HG03442 (cell line): ENCODE measurements around the gene SNX32.
A peak's percentile ranks its signal among the peaks of the same experiment; 100 is the strongest.

Source experiments
- ATAC-seq: cut with Tn5 transposase; IDR thresholded peaks from one replicate; pipeline ENCODE4 v1.9.1; 2021; ENCODE audit warnings: mild to moderate bottlenecking, moderate library complexity; ENCODE audit not compliant: unreplicated experiment

The SNX32 gene

GRCh38 chr11:65854852-65855837, 21.4 kb downstream of the SNX32 start:
- no peak for ATAC-seq

DNA sequence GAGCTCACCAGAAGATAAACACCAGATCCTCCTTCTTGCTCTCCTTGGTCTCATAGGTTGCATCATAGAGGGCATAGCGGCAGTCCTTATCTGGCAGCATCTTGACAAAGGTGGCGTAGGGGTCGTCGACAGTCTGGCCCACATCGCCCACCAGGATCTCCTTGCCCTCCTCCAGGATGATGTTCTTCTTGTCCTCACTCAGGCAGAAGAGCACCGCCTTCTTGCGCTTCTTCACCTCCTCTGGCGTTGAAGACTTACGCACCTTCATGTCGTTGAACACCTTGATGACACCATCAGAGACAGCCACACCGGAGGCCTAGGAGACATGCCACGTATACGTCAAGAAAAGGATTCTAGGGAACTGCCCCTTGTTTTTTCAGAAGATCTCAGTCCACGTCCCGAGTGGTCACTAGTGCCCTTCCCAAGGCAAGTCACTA, 22.2 kb downstream of the SNX32 start:
- no peak for ATAC-seq

DNA sequence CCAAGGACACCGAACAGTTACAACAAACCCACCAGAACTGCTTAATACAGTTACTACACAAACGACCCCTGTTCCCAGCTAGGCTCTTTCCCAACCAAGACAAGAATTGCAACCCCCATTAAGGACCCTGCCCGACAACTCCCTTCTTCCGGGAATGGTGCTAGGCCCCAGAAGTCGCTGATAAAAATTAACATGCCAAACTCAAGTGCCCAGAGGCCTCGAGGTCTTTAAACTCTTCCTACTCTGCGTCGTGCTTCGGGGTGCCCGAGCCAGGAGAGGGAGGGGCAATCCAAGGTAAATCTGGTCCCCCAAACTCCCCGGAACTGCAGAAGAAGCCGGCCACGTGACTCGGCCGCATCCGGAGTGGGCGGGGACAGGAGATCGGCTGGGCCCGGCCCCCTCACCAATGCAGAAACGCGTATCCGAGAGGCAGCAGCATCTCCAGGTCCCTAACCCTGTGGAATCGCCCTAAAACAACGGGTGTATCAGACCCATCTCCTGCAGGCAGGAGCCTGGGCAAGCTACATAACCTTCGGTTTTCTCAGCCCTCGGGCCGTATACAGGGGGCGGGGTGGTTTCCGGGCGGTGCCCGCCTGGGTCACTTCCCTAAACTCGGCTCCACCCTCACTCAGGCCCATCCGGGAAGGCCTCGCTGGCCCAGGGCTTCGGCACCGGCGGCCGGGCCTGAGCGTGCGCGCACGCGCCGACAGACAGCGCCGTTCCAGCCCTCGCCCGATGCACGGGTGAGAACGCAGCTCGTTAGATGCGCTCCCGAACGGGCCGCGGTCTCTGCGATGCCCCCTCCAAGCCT, 23.1 kb downstream of the SNX32 start:
- ATAC-seq: peak; percentile 23

DNA sequence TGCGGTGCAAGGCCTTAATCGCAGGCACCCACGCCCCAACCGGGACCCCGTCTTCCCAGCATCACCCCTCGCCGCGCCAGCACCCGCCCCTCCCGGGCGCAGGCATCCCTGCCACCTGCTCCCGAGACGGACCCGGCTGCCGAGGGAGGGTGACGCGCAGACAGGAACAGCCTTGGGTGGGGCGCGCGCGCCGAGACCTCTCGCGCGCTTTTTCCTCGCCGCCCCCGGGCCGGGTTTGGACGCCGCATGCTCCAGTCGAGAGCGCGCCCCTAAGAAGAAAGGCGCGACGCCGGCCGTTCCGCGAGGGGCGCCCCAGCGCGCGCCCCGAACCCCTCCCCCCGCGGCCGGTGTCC, 23.7 kb downstream of the SNX32 start:
- ATAC-seq: peak; percentile 5

DNA sequence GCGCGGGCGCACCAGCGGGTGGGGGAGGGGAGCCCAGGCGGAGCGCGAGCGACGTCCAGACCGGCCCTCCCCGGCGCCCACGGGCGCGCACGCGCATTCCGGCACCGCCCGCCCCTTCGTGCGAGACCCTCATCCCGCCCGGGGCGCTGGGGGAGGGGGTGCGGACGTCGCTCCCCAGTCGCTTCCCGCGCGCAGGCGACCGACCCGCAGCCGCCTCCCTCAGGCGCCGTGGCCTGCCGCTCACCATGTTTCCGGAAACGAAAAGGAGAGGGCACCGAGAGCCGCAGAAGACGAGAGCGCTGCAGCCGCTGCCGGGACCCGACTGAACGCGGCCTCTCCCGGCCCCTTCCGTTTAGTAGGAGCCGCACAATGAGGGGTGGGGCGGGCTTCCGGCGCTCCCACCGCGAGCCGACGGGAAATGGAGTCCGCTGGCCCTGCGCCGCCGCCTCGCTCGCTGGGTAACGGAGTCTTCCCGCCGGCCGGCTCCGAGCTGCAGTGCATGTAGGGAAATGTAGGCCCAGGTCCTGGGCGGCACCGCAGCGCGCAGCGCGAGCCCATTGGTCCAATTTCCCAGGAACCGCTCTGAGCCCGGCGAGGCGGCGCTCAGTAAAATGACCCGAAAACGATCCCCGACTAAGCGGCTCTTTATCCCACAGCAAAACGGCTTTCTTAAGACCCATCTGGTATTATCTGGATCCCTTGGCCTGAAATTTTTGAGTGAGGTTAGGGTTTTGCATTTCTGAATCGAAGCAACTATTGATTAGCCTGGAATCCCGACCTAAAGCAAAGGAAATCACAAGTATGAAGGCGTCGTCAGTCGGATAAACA, 24.3 kb downstream of the SNX32 start, which contains the start of gene CFL1:
Gene CFL1 (minus strand): TSS at position 328 of the 828 bp plus-strand sequence. CDS start 81 bp downstream, at position 247.
- peak; percentile 35 for ATAC-seq

GRCh38 chr11:65858681-65859087, 24.9 kb downstream of the SNX32 start:
- ATAC-seq: no peak

DNA sequence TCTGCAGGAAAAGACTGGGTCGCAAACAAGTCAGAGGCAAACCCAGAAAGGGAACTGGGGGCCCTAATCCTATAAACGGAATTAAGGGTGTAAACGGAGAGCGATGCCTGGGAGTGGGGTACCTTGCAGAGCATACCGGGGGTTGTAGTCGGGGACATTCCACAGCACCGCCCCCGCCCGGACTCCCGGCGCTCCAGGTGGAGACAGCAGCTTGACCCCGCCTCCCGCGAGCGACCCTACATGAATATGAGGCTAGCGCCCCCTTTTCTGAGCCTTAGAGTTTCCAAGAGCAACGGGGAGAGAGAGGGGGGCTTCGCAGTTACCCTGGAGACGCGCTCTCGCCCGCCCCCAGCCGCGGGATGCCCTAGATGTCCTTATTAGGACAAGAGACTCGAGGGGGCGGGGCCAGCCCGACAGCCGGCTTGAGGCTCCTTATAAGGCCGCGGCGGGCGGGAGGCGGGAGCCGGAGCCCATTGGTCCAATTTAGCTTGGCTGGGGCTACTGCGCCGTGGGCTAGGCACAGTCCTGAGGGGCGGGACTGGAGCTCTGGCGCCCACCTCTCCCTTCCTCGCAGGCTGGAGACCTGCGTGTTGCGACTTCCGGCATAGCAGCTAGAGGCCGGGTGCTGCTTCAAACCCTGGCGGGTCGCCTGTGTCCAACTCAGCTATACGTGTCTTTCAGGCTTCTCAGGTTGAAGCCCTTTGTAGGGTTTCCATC, 25.5 kb downstream of the SNX32 start:
- peak; percentile 46 for ATAC-seq

- no peak for ATAC-seq
Observed at GRCh38 chr11:65859812-65860277, 26.1 kb downstream of the SNX32 start.

DNA sequence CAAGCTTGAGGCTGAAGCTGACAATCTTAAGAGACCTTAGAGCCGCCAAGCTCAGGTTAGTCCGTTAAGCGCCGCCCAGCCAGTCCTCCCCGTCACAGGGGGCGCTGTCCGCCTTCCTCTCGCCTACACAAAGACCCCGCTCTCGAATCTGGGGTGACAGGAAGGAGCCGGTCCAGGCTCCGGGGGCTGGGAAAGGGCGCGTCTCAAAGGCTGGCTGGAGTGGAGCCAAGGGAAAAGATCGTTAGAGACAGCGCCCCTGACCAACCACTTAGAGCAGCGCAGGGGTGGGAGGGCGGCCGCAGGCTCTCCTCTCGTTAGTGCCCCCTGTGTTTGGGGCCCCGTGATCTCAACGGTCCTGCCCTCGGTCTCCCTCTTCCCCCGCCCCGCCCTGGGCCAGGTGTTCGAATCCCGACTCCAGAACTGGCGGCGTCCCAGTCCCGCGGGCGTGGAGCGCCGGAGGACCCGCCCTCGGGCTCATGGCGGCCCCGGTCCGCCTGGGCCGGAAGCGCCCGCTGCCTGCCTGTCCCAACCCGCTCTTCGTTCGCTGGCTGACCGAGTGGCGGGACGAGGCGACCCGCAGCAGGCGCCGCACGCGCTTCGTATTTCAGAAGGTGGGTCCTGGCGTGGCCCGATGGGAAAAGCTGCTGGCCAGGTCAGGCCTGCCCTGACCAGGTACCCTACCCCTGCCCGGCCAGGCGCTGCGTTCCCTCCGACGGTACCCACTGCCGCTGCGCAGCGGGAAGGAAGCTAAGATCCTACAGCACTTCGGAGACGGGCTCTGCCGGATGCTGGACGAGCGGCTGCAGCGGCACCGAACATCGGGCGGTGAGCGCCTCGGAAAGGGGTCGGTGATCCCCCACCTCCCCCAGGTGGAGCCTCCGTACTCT, 26.8 kb downstream of the SNX32 start, which contains the start of gene MUS81:
Gene MUS81 (plus strand): TSS at position 156 of the 887 bp plus-strand sequence. CDS start 321 bp downstream, at position 477.
- ATAC-seq: no peak

DNA sequence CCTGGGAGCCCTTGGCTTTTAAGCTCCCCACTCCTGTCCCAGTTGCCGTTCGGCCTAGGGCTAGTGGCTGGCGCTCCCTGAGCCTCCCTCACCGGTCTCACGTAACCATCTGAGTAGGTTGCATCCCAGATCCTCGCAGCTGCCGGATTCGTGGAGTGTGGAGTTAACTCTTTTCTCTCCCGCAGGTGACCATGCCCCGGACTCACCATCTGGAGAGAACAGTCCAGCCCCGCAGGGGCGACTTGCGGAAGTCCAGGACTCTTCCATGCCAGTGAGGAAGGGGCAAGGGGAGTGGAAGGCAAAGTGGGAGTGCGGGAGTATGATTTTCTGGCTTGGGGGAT, 27.4 kb downstream of the SNX32 start:
- ATAC-seq: no peak

DNA sequence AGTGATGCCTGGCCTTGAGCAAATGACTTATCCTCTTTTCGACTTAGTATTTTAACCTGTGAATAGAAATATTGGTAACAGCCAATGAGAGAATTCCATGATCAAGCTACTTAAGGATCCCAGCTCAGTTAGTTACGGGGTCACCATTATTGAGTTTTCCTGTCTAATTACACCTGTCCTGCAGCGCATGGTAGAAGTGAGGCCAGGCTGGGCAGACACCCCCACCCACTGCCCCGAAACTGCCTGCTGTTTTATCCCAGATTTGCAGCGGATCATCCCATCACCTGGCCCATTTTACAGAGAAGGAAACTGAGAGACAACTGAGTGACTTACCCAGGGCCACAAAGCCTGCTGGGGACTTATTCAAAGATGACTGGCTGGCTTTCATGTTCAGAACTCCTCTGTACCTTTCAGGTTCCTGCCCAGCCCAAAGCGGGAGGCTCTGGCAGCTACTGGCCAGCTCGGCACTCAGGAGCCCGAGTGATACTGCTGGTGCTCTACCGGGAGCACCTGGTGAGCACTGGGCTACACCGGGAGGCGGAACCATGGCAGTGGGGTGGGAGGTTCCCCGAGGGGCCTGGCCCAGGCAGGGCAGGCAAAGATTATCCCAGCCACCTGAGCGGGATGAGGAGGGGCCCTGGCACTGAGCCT, 27.9 kb downstream of the SNX32 start:
- no peak for ATAC-seq

- ATAC-seq: no peak
Observed at GRCh38 chr11:65862191-65862735, 28.5 kb downstream of the SNX32 start.

GRCh38 chr11:65862941-65863888, 29.5 kb downstream of the SNX32 start:
- ATAC-seq: no peak

DNA sequence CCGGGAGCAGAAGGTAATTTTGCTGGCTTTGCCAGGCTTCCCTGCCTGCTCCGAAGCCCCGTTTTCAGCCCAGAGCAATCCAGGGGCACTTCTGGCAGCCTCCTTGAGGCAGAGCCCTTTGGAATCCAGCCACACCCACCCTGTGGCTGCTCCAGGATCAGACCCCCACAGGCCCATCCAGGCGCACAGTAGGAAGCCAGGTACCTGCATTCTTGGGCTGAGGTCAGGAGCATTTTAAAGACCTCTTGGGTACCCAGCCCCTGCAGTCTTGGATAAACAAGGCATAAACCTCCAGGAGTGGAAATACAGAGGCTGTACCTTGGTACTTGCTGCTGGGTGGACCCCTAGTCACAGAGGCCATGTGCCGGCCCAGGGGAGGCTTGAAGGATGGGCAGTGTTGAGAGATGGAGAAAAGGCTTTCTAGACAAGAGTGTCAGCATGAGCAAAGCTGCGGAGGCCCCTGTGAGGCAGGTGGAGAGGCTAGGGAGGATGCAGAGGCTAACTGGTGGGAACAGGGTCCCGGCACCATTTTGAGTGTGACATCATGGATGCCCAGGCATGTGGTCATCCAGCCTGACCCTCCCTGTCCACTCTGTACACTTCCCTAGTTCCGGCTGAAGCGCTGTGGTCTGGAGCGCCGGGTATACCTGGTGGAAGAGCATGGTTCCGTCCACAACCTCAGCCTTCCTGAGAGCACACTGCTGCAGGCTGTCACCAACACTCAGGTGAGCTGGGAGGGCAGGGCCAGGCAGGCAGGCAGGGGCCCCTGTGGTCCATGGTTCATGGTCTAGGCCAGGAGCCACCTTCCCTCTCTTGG, 30.3 kb downstream of the SNX32 start:
- ATAC-seq: no peak

GRCh38 chr11:65864706-65865471, 31.1 kb downstream of the SNX32 start:
- ATAC-seq: no peak
